H54 (cell line): ENCODE measurements around the gene SLC10A7.

Source experiments
- DNase-seq: peaks from one replicate; pipeline ENCODE4 v3.0.0; 2011; ENCODE audit warnings: low spot score, mixed read lengths; ENCODE audit not compliant: insufficient read length
- FAIRE-seq: peaks from 3 replicates; lab custom pipeline; 2011; peaks lifted over from hg19 to GRCh38; lab: Jason Lieb, UNC
- POLR2A ChIP-seq: IDR thresholded peaks from 2 replicates; pipeline ENCODE4 v1.6.1; 2011; ENCODE audit warnings: low read depth, mild to moderate bottlenecking, low read length

SLC10A7 gene

GRCh38 chr4:146275370-146275769 is 246.4 kb downstream of the SLC10A7 start:
- FAIRE-seq, result no peak
- no peak for DNase-seq
- no peak for TF ChIP-seq POLR2A

- no peak for FAIRE-seq
- no peak for DNase-seq
- TF ChIP-seq POLR2A, result no peak
These were observed 247.0 kb downstream of the SLC10A7 start for GRCh38 chr4:146274774-146275173.

- TF ChIP-seq POLR2A, result no peak
- FAIRE-seq (no peak), DNase-seq (no peak)
These were observed 248.4 kb downstream of the SLC10A7 start for GRCh38 chr4:146273204-146273901.

GRCh38 chr4:146271466-146271865 is 250.3 kb downstream of the SLC10A7 start:
- FAIRE-seq, result no peak

GRCh38 chr4:146269228-146269653 is 252.5 kb downstream of the SLC10A7 start:
- DNase-seq (no peak), FAIRE-seq (no peak)
- TF ChIP-seq POLR2A, result no peak

More at GRCh38 chr4:146271466-146271865, 250.3 kb downstream of the SLC10A7 start:
- no peak for DNase-seq
- TF ChIP-seq POLR2A, result no peak

GRCh38 chr4:146267826-146268225 is 253.9 kb downstream of the SLC10A7 start:
- FAIRE-seq (no peak), DNase-seq (no peak)
- TF ChIP-seq POLR2A, result no peak

GRCh38 chr4:146265950-146266490 is 255.7 kb downstream of the SLC10A7 start:
- FAIRE-seq (no peak), DNase-seq (no peak)
- TF ChIP-seq POLR2A, result no peak

GRCh38 chr4:146263793-146264192 is 257.9 kb downstream of the SLC10A7 start:
- no peak for TF ChIP-seq POLR2A
- no peak for FAIRE-seq

GRCh38 chr4:146261041-146261440 is 260.7 kb downstream of the SLC10A7 start:
- no peak for FAIRE-seq
- TF ChIP-seq POLR2A, result no peak
- no peak for DNase-seq

More at GRCh38 chr4:146263793-146264192, 257.9 kb downstream of the SLC10A7 start:
- DNase-seq, result no peak

GRCh38 chr4:146260521-146260920 is 261.2 kb downstream of the SLC10A7 start:
- FAIRE-seq (no peak), DNase-seq (no peak)
- no peak for TF ChIP-seq POLR2A

- TF ChIP-seq POLR2A, result no peak
- FAIRE-seq (no peak), DNase-seq (no peak)
These were observed 264.2 kb downstream of the SLC10A7 start for GRCh38 chr4:146257511-146257910.

GRCh38 chr4:146256328-146256727 is 265.4 kb downstream of the SLC10A7 start:
- no peak for TF ChIP-seq POLR2A
- DNase-seq (no peak), FAIRE-seq (no peak)

- DNase-seq (no peak), FAIRE-seq (peak; percentile 69)
- TF ChIP-seq POLR2A, result no peak
These were observed 265.9 kb downstream of the SLC10A7 start for GRCh38 chr4:146255874-146256273.

- FAIRE-seq (no peak), DNase-seq (no peak)
- TF ChIP-seq POLR2A, result no peak
These were observed 266.3 kb downstream of the SLC10A7 start for GRCh38 chr4:146255463-146255862.
